ENCODE results near the gene FBXO47.

Gene FBXO47, protein sequence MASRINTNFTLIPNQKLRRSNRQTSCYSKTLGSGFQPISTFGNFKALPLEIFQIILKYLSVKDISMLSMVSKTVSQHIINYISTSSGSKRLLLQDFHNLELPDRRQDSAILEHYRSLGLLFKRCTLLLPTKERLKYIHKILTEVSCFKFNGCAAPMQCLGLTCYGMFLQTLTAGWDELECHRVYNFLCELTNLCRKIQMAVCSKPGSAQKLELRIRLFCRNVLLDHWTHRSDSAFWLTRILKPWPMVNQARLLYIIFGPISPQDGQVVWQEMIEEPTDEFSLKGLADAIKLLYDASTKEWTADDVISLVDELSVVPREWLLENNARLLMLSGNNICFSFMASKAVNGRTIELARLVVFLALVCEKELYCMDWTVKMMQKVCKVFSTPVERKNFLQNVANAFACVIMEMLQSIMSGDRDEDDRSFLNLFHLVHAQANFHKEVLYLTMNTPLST

DNA sequence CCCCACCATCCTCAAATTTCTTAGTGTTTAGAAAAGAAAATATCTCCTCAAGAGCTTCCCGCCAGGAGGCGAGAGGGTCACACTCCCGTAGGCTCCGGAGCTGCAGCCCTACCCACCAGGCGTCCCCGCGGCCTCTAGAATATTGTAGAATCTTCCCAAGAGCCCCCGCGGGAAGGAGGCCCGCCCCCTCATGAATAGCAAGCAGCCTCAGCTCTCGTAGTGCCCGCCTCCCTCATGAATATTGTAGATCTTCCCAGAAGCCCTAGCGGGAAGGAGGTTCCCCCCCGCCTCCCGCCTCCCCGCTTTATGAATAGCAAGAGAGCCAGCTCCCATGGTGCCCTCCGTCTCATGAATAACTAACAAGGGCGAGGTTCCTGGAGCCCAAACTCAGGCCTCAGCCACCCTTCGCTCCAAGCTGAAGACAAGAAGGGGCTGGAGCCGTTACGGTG, at the start of gene FBXO47:
FBXO47 (minus strand) TSS at position 114 of the 449 bp plus-strand sequence. CDS start 4,378 bp downstream, outside the sequence.
- DNase-seq (ENCODE audit: low read depth in 3 of 3, low spot score in 1 of 3), result peak; percentile 50 to 62 (median 57)

DNA sequence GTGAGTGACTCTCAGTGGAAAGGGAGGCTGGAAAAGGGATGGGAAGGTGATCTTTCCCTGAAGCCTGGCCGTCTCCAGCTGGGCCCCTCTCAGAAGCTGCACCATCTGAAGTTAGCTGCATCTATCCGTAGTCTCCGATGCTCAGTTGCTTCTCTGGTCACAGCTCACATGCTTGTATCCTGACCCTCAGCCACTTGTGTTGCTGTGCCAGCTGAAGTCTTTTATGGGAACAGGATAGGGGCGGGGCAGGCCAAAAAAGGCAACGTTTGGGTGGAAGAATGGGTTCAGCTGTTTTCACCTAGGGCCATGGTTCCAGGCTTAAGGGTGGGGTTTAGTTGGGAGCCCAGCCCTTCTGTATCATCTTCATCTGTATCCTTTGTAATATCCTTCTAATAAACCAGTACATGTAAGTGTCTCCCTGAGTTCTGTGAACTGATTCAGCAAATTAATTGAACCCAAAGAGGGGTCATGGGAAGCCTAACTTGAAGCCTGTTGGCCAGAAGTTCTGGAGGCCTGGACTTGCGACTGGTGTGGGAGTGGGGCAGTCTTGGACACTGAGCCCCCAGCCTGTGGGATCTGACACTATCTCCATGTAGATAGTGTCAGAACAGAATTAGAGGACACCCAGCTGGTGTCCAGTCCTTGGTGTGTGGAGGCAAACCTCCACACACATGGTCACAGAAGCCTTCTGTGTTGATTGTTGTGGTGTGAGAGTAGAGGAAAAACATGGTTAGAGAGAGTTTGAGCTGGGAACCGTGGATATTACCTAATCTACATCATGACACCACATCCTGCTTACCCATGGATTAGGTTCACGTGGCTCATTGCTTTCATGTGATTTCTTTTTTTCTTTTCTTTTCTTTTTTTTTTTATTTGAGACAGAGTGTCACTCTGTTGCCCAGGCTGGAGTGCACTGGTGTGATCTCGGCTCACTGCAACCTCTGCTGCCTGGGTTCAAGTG, 49.3 kb upstream of the FBXO47 start:
- no peak for DNase-seq (ENCODE audit: low read depth in 3 of 3, low spot score in 1 of 3)

GRCh38 chr17:39015546-39015935, 48.3 kb upstream of the FBXO47 start:
- DNase-seq (ENCODE audit: low read depth in 3 of 3, low spot score in 1 of 3), result no peak

- no peak for DNase-seq (ENCODE audit: low read depth in 3 of 3, low spot score in 1 of 3)
Measured at GRCh38 chr17:39014795-39015545, 47.8 kb upstream of the FBXO47 start.

- DNase-seq (ENCODE audit: low read depth in 3 of 3, low spot score in 1 of 3), result no peak
Measured at GRCh38 chr17:39014044-39014794, 47.0 kb upstream of the FBXO47 start.

DNA sequence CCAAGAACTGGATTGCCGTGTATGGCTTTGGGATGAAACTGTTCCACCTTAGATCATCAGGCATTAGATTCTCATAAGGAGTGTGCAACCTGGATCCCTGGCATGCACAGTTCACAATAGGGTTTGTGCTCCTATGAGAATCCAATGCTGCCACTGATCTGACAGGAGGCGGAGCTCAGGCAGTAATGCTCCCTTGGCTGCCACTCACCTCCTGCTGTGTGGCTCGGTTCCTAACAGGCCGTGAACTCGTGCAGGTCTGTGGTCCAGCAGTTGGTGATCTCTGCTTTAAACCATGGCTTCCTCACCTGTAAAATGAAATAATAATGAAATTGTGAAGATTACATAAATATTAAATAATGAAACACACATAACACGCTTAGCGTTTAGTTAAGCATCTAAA, 45.5 kb upstream of the FBXO47 start:
- no peak for DNase-seq (ENCODE audit: low read depth in 3 of 3, low spot score in 1 of 3)

DNA sequence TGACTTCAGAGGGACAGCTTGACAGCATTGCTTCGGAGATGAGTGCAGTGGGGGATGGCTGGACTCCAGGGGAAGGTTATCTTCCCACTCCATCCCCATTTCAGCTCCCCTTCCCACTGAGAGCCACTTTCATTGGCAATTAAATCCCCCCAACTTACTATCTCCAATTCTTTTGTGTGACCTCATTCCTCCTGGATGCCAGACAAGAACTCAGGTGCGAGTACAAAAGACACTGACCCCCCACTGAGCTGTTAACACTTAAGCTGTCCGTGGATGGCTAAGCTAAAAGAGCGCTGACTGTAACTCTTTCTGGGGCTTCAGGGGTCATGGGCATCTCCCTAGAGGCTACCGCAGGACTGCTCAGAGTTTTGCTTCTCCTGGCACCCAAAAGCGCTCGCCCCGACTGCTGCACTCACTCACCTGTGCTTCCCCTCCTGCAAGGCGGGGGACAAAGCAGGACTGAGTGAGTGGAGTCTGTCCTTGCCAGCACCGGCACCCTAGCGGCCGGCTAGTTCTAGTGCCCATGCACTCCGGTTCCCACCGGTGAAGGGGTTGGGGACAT, 44.8 kb upstream of the FBXO47 start:
- no peak for DNase-seq (ENCODE audit: low read depth in 3 of 3, low spot score in 1 of 3)

DNA sequence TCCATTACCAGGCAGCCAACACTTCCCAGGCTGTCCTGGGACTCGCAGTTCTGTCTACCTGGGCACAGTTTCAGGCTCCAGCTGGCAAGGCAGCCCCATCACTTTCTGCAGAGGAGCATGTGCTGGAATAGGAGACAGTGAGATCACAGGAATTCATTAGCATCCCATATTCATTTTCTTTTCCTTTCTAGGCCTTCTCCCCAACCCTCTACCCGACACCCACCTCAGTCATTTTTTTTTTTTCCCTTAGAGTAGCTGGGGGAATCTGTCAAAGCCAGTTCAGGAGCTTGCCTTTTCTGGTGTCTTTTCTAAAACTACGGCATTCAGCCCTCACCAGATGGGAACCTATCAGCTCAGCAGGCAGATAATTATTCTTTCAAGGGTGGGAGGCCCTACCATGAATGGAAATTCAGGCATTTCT, 42.4 kb upstream of the FBXO47 start:
- no peak for DNase-seq (ENCODE audit: low read depth in 3 of 3, low spot score in 1 of 3)

- no peak for DNase-seq (ENCODE audit: low read depth in 3 of 3, low spot score in 1 of 3)
Measured at GRCh38 chr17:39008633-39009032, 41.4 kb upstream of the FBXO47 start.

GRCh38 chr17:39002991-39003715, 36.0 kb upstream of the FBXO47 start:
- DNase-seq (ENCODE audit: low read depth in 3 of 3, low spot score in 1 of 3), result peak in 1 of 3 donors; percentile 22

GRCh38 chr17:39001703-39002637, 34.8 kb upstream of the FBXO47 start:
- no peak for DNase-seq (ENCODE audit: low read depth in 3 of 3, low spot score in 1 of 3)

- no peak for DNase-seq (ENCODE audit: low read depth in 3 of 3, low spot score in 1 of 3)
Measured at GRCh38 chr17:39000021-39000601, 32.9 kb upstream of the FBXO47 start.

DNA sequence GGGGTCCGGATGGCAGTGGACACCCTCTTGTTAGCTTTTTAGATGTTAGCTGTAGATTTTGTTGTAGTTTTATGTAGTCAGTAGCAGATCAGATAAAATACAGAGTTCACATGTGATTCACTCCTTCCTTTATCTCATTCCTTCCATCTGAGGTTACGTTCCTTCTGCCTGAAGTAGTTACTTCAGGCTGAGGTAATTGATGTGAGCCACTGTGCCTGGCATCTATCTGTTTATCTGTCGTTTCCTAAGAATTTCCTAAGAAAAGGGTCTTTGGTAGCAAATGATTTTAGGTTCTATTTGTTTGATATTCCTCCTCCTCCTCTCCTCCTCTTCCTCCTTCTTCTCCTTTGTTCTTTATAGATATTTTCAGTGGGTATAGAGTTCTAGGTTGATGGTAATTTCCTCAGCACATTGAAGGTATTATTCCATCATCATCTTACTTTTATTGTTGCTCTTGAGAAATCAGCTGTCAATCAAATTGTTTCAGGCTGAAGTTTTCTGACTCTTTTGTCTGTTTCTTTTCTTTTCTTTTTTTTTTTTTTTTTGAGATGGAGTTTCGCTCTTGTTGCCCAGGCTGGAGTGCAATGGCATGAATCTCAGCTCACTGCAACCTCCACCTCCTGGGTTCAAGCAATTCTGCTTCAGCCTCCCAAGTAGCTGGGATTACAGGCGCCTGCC, 29.6 kb upstream of the FBXO47 start:
- DNase-seq (ENCODE audit: low read depth in 3 of 3, low spot score in 1 of 3), result no peak

GRCh38 chr17:38994026-38994425, 26.8 kb upstream of the FBXO47 start:
- no peak for DNase-seq (ENCODE audit: low read depth in 3 of 3, low spot score in 1 of 3)

DNA sequence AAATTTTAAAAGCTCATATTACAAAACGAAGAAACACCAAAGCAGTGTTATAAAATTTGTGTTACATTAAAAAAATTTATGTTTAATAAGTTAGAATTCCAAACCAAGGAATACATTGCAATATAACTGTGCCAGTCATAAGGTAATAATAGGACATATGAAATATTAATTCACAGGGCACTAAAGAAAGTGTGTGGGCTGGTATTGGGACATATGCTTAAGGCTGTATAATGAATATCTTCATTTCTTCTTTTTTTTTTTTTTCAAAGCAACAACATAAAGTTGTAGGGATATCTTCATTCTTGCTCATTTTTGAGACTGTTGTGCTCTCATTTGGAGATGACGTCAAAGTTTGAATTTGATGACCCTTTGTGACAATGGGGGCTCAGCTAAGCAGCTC, 17.5 kb upstream of the FBXO47 start:
- DNase-seq (ENCODE audit: low read depth in 3 of 3, low spot score in 1 of 3), result no peak

GRCh38 chr17:38982858-38983746, 15.9 kb upstream of the FBXO47 start:
- DNase-seq (ENCODE audit: low read depth in 3 of 3, low spot score in 1 of 3), result no peak

Data from stimulated activated CD4-positive, alpha-beta T cell treated with anti-CD3 and anti-CD28 coated beads, TNF-alpha, amount 100 ng/mL, for 1 hour (primary cell).